A673 (cell line): Measurements from ENCODE around the gene FOXN3. TPM values are rescaled to one million over a fixed set of nuclear protein-coding genes. Genes with fewer than 3 reads are reported as not detected.

Source experiments
- BruUV-seq: library from RNA; stranded (reverse); fragments of 400-500 nt; replicated peaks from 2 replicates; lab custom pipeline; 2021; lab: Mats Ljungman, UMichigan
- CTCF ChIA-PET: fragments of 300-600 bp; sonication (Branson Sonifier 250); formaldehyde crosslinking; loops from one replicate; lab custom pipeline; 2022; ENCODE audit warnings: antibody characterized with exemption; lab: Charles Lee
- POLR2A ChIA-PET: fragments of 300-600 bp; sonication (Branson Sonifier 250); formaldehyde crosslinking; loops from one replicate; lab custom pipeline; 2022; ENCODE audit warnings: antibody characterized with exemption; ENCODE audit not compliant: low non-redundant PET; lab: Charles Lee
- DNase-seq: peaks from one replicate; pipeline ENCODE4 v3.0.0-alpha.2; 2015; ENCODE audit warnings: low spot score
- H3K27ac ChIP-seq: fragments of 200-600 bp; sonication (generic); 2 replicates; pipeline ENCODE4 v1.5.1; 2016; ENCODE audit warnings: mixed run types, low read depth, mild to moderate bottlenecking, mixed read lengths, antibody characterized with exemption, low read length; ENCODE audit not compliant: poor library complexity, severe bottlenecking
- H3K27me3 ChIP-seq: fragments of 200-600 bp; sonication (generic); replicated peaks from 2 replicates; pipeline ENCODE4 v1.6.1; 2017; ENCODE audit warnings: mixed run types, low read depth, mild to moderate bottlenecking, mixed read lengths, antibody characterized with exemption, low read length; ENCODE audit not compliant: insufficient read depth, poor library complexity
- H3K36me3 ChIP-seq: fragments of 200-600 bp; sonication (generic); 2 replicates; pipeline ENCODE4 v1.6.1; 2016; ENCODE audit warnings: mixed run types, mild to moderate bottlenecking, mixed read lengths, antibody characterized with exemption, low read length; ENCODE audit not compliant: insufficient read depth, poor library complexity, severe bottlenecking
- H3K4me1 ChIP-seq: fragments of 200-600 bp; sonication (generic); 2 replicates; pipeline ENCODE4 v1.6.1; 2017; ENCODE audit warnings: mixed run types, mild to moderate bottlenecking, mixed read lengths, antibody characterized with exemption, low read length; ENCODE audit not compliant: insufficient read depth, poor library complexity, severe bottlenecking
- H3K4me3 ChIP-seq: fragments of 200-600 bp; sonication (generic); 2 replicates; pipeline ENCODE4 v1.5.1; 2016; ENCODE audit warnings: low read depth, mixed run types, mild to moderate bottlenecking, mixed read lengths, low read length; ENCODE audit not compliant: poor library complexity, severe bottlenecking
- H3K9me3 ChIP-seq: fragments of 200-600 bp; sonication (generic); 2 replicates; pipeline ENCODE4 v1.6.1; 2016; ENCODE audit warnings: mixed run types, low read depth, mild to moderate bottlenecking, mixed read lengths, antibody characterized with exemption, low read length; ENCODE audit not compliant: poor library complexity, severe bottlenecking
- EZH2 ChIP-seq: fragments of 200-600 bp; sonication (generic); IDR thresholded peaks from 2 replicates; pipeline ENCODE4 v1.6.1; 2017; ENCODE audit warnings: borderline replicate concordance, low read depth, mild to moderate bottlenecking, mixed read lengths, antibody characterized with exemption, low read length; ENCODE audit not compliant: poor library complexity, severe bottlenecking
- intact Hi-C: fragments of 100-400 bp; cut with micrococcal nuclease; formaldehyde crosslinking; loops from one replicate; pipeline ENCODE4 v1.10.0; 2022; ENCODE audit not compliant: unreplicated experiment
- total RNA-seq: library from RNA; stranded (reverse); gene quantifications from 2 replicates; pipeline ENCODE4 v1.2.3, GENCODE V29; 2021
- TF ChIP-seq, protein P1 (sequence below): fragments of 300-800, 200-600 bp; sonication (generic); conservative IDR thresholded peaks from 2 replicates; pipeline ENCODE4 v1.5.1; 2017; ENCODE audit warnings: low read depth, mild to moderate bottlenecking, antibody characterized with exemption, low read length, moderate library complexity, mixed read lengths

Gene FOXN3
- total RNA-seq, 1 experiment from 2014 or later, result 15.3 TPM

GRCh38 chr14:89175881-89176799 is 240.9 kb downstream of the FOXN3 start:
- no peak overlapping the region for H3K4me3 ChIP-seq
- TF ChIP-seq, protein P1, sequence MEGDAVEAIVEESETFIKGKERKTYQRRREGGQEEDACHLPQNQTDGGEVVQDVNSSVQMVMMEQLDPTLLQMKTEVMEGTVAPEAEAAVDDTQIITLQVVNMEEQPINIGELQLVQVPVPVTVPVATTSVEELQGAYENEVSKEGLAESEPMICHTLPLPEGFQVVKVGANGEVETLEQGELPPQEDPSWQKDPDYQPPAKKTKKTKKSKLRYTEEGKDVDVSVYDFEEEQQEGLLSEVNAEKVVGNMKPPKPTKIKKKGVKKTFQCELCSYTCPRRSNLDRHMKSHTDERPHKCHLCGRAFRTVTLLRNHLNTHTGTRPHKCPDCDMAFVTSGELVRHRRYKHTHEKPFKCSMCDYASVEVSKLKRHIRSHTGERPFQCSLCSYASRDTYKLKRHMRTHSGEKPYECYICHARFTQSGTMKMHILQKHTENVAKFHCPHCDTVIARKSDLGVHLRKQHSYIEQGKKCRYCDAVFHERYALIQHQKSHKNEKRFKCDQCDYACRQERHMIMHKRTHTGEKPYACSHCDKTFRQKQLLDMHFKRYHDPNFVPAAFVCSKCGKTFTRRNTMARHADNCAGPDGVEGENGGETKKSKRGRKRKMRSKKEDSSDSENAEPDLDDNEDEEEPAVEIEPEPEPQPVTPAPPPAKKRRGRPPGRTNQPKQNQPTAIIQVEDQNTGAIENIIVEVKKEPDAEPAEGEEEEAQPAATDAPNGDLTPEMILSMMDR, result no peak
- TF ChIP-seq EZH2, result no peak
- H3K27ac ChIP-seq, result no peak overlapping the region
- H3K4me1 ChIP-seq, result no peaks in the 10 kb centered on the region
- H3K9me3 ChIP-seq, result peaks cover 8% of the 10 kb centered on the region
- H3K36me3 ChIP-seq, result no peaks in the 10 kb centered on the region
- no peak for DNase-seq
- ChIA-PET CTCF (no interaction called here), POLR2A (no interaction called here)
- no TSS peak for BruUV-seq
- intact Hi-C loops, result loop anchor here (2.0 kb wide), 2 partner anchors 591 to 739 kb away; no protein-coding TSS in a partner anchor
- H3K27me3 ChIP-seq, result no peaks in the 10 kb centered on the region

- ChIA-PET CTCF (no interaction called here), POLR2A (no interaction called here)
- DNase-seq, result no peak
- no peaks in the 10 kb centered on the region for H3K4me1 ChIP-seq
- no peaks in the 10 kb centered on the region for H3K36me3 ChIP-seq
- TF ChIP-seq, protein P1, result no peak
- no peak for TF ChIP-seq EZH2
- intact Hi-C loops, result no loop called here
- H3K9me3 ChIP-seq, result peaks cover 8% of the 10 kb centered on the region
- no peak overlapping the region for H3K4me3 ChIP-seq
- H3K27me3 ChIP-seq, result no peaks in the 10 kb centered on the region
- BruUV-seq, result no TSS peak
- no peak overlapping the region for H3K27ac ChIP-seq
Observed at GRCh38 chr14:89171628-89172027, 245.4 kb downstream of the FOXN3 start.

- Histone ChIP-seq H3K36me3 (no peaks in the 10 kb centered on the region), H3K27ac (no peak overlapping the region), H3K4me3 (no peak overlapping the region), H3K9me3 (peaks cover 8% of the 10 kb centered on the region), H3K27me3 (no peaks in the 10 kb centered on the region), H3K4me1 (no peaks in the 10 kb centered on the region)
- POLR2A ChIA-PET, result no interaction called here
- no peak for TF ChIP-seq EZH2
- TF ChIP-seq, protein P1, result no peak
- CTCF ChIA-PET, result no interaction called here
- BruUV-seq, result no TSS peak
- DNase-seq, result no peak
- intact Hi-C loops, result no loop called here
Observed at GRCh38 chr14:89171168-89171567, 245.9 kb downstream of the FOXN3 start.
